HepG2 (cell line): ENCODE results near the gene RBMS2. TPM values are rescaled to one million over a fixed set of nuclear protein-coding genes. Genes with fewer than 3 reads are reported as not detected.

Experiments
- CEBPG ChIP-seq: IDR thresholded peaks from 2 replicates; pipeline ENCODE4 v1.6.1; 2016
- CTCF ChIP-seq: sonication (generic); formaldehyde crosslinking; IDR thresholded peaks from 2 replicates; pipeline ENCODE4 v1.5.0; 2020; ENCODE audit warnings: mild to moderate bottlenecking, missing genetic modification reagents, moderate library complexity
- DPF2 ChIP-seq: sonication (generic); formaldehyde crosslinking; IDR thresholded peaks from 2 replicates; pipeline ENCODE4 v1.4.0; 2020; ENCODE audit warnings: mild to moderate bottlenecking, low read depth, missing genetic modification reagents, borderline replicate concordance
- EED ChIP-seq: sonication (generic); formaldehyde crosslinking; IDR thresholded peaks from 2 replicates; pipeline ENCODE4 v1.5.0; 2020; ENCODE audit warnings: mild to moderate bottlenecking, missing genetic modification reagents
- ETV5 ChIP-seq: IDR thresholded peaks from 2 replicates; pipeline ENCODE4 v1.6.1; 2018; ENCODE audit warnings: missing biosample characterization, missing genetic modification reagents, inconsistent platforms, borderline replicate concordance
- PITX1 ChIP-seq: sonication (generic); formaldehyde crosslinking; IDR thresholded peaks from 2 replicates; pipeline ENCODE4 v1.5.1; 2020; ENCODE audit warnings: mild to moderate bottlenecking, missing genetic modification reagents
- PTBP1 ChIP-seq: fragments of 200-400 bp; formaldehyde crosslinking; IDR thresholded peaks from 2 replicates; pipeline ENCODE4 v1.6.1; 2018; ENCODE audit warnings: low read length, low read depth; ENCODE audit not compliant: poor library complexity, severe bottlenecking
- SATB2 ChIP-seq: sonication (generic); formaldehyde crosslinking; IDR thresholded peaks from 2 replicates; pipeline ENCODE4 v1.5.0; 2020; ENCODE audit warnings: missing genetic modification reagents
- SIN3A ChIP-seq: IDR thresholded peaks from 2 replicates; pipeline ENCODE4 v1.6.1; 2011; ENCODE audit warnings: low read depth, mild to moderate bottlenecking, control low read depth, low read length, borderline replicate concordance
- TFDP2 ChIP-seq: sonication (generic); formaldehyde crosslinking; IDR thresholded peaks from 2 replicates; pipeline ENCODE4 v1.4.0; 2020; ENCODE audit warnings: missing genetic modification reagents
- YEATS2 ChIP-seq: sonication (generic); formaldehyde crosslinking; IDR thresholded peaks from 2 replicates; pipeline ENCODE4 v1.4.0; 2020; ENCODE audit warnings: missing genetic modification reagents, borderline replicate concordance
- ZBTB14 ChIP-seq: sonication (generic); formaldehyde crosslinking; IDR thresholded peaks from 2 replicates; pipeline ENCODE4 v1.4.0; 2020; ENCODE audit warnings: missing genetic modification reagents
- ZBTB21 ChIP-seq: sonication (generic); formaldehyde crosslinking; IDR thresholded peaks from 2 replicates; pipeline ENCODE4 v1.4.0; 2020; ENCODE audit warnings: missing genetic modification reagents
- ZBTB46 ChIP-seq: sonication (generic); formaldehyde crosslinking; IDR thresholded peaks from 2 replicates; pipeline ENCODE4 v1.4.0; 2020; ENCODE audit warnings: mild to moderate bottlenecking, missing genetic modification reagents, borderline replicate concordance
- ZKSCAN8 ChIP-seq: IDR thresholded peaks from 2 replicates; pipeline ENCODE4 v1.6.1; 2016; ENCODE audit warnings: borderline replicate concordance, missing genetic modification reagents, missing compliant biosample characterization
- ZNF12 ChIP-seq: sonication (generic); formaldehyde crosslinking; IDR thresholded peaks from 2 replicates; pipeline ENCODE4 v1.5.0; 2020; ENCODE audit warnings: missing genetic modification reagents
- ZNF251 ChIP-seq: sonication (generic); formaldehyde crosslinking; IDR thresholded peaks from 2 replicates; pipeline ENCODE4 v1.9.0; 2021; ENCODE audit warnings: mild to moderate bottlenecking, missing genetic modification reagents
- ZNF33A ChIP-seq: sonication (generic); formaldehyde crosslinking; IDR thresholded peaks from 2 replicates; pipeline ENCODE4 v1.5.1; 2020; ENCODE audit warnings: missing genetic modification reagents, mild to moderate bottlenecking, moderate library complexity, borderline replicate concordance
- ZNF432 ChIP-seq: sonication (generic); formaldehyde crosslinking; IDR thresholded peaks from 2 replicates; pipeline ENCODE4 v1.5.0; 2020; ENCODE audit warnings: missing genetic modification reagents, mild to moderate bottlenecking, borderline replicate concordance
- ZNF639 ChIP-seq: conservative IDR thresholded peaks from 2 replicates; pipeline ENCODE4 v1.6.1; 2018; ENCODE audit warnings: missing genetic modification reagents
- ZSCAN21 ChIP-seq: sonication (generic); formaldehyde crosslinking; IDR thresholded peaks from 2 replicates; pipeline ENCODE4 v1.8.0; 2022; ENCODE audit warnings: mild to moderate bottlenecking, missing genetic modification reagents, moderate library complexity, borderline replicate concordance
- ZSCAN31 ChIP-seq: sonication (generic); formaldehyde crosslinking; IDR thresholded peaks from 2 replicates; pipeline ENCODE4 v1.5.0; 2020; ENCODE audit warnings: low read depth, mild to moderate bottlenecking, missing genetic modification reagents
- polyA plus RNA-seq, 8 experiments: library from polyadenylated mRNA; depleted of rRNA in 3 of 8; stranded (reverse) in 7 of 8; unstranded in 1 of 8; fragments of >200 nt; fragmentation: Illumina TruSeq in 4 of 8; extraction: Trizol in 4 of 8; gene quantifications; 2 replicates each; pipeline versions ENCODE4 v1.2.1 to v1.2.3, GENCODE V29; 2011 to 2016; ENCODE audit warnings: low read depth in 4 of 8, missing spikeins in 1 of 8, mixed read lengths in 1 of 8; ENCODE audit not compliant: insufficient read depth in 1 of 8
- total RNA-seq, 5 experiments: library from RNA; depleted of rRNA; stranded (reverse); fragments of >200 nt; fragmentation: Illumina TruSeq; extraction: Trizol; gene quantifications; 2 replicates each; pipeline ENCODE4 v1.2.3, GENCODE V29; 2016; ENCODE audit warnings: low read depth in 1 of 5

The RBMS2 gene
- total and polyA plus RNA-seq, 2 of the 13 experiments (the other 11 are each of a cell fraction or from before 2014, with no cell fraction given): 0.53 to 7.4 TPM

- TF ChIP-seq PITX1 (CRISPR knock-in tag) (peak; percentile 78; the same call in 1 of the 2 replicates), PTBP1 (no peak), ETV5 (CRISPR knock-in tag) (0 out of 2 replicates have a peak, but pooled peaks have one; percentile 29), ZSCAN31 (CRISPR knock-in tag) (0 out of 2 replicates have a peak, but pooled peaks have one; percentile 61), ZNF12 (CRISPR knock-in tag) (no peak), TFDP2 (peak; percentile 43; the same call in 1 of the 2 replicates), ZNF33A (CRISPR knock-in tag) (no peak), YEATS2 (peak; percentile 77; the same call in 1 of the 2 replicates), CTCF (CRISPR knock-in tag) (peak; percentile 79), CEBPG (CRISPR knock-in tag) (peak; percentile 16; the same call in 1 of the 2 replicates), SIN3A (no peak), DPF2 (CRISPR knock-in tag) (no peak), ZKSCAN8 (CRISPR knock-in tag) (peak; percentile 85; the same call in 1 of the 2 replicates), EED (CRISPR knock-in tag) (no peak), ZBTB46 (CRISPR knock-in tag) (no peak), ZNF251 (no peak), ZBTB21 (peak; percentile 89), ZNF432 (no peak), SATB2 (no peak), ZSCAN21 (no peak), ZBTB14 (CRISPR knock-in tag) (no peak), ZNF639 (no peak)
Observed at GRCh38 chr12:56636675-56637540, 115.3 kb downstream of the RBMS2 start (continued).
